ENCODE measurements around the gene GAGE10.
A peak's percentile ranks its signal among the peaks of the same experiment; 100 is the strongest.
"Not testable (repeated sequence)": the region's sequence is repeated elsewhere in the genome, so short reads cannot be mapped to it uniquely, and the experiment has no call there.

Gene GAGE10

DNA sequence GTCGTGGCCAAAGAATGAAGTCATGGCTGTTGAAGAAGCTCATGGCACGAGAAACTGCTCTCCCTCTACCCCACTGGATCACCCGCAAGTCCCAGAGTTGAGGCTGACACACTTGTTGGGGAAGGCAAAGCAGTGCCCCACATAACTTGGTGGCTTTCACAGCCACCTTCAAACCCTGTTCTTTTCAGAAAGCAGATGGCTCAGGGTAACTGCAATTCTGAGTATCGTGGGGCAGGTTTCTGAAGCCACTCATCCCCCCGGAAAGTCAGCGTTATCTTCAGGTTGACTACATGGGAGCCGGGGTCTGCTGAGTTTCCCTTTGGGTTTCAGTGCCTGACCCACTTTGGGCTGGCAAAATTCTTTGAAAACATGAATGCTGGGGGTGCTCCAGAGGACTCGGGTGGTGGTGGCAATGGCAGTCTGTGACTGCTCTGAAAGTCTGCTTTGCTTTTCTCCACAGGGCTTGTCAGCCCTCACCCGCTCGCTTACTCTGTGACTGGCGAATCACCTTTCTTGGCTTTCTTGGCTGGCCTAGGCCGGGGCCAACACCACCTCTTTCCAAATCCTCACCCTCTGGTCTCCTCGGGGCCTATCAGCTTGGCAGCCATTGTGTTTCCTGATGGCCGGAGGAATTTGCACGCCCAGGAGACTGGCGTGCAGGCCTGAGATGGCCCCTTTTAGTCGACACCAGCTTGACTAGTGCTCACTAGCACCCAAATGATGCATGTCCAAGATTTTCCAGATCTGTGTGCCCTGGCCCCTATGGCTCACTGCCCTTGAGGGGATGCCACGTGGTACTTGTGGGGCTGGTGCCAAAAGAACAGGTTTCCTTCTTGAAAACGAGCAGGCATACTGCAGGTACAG, 26.5 kb upstream of the GAGE10 start:
- no peak for DNase-seq (ENCODE audit: low spot score)

DNA sequence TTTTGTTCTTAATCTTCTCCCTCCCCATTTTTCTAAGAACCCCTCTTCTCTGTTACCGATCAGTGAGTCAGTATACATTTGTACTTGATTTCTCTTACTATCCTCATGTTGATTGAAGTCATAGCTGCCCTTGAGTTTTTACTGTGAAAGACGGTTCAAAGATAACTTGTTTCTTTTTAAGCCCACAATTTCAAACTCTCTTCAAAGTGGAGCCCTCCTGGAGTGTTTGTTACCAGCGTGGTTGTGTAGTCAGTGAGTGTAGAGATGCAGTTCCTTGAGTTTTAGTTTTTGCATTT, 26.0 kb upstream of the GAGE10 start:
- no peak for DNase-seq (ENCODE audit: low spot score)

DNA sequence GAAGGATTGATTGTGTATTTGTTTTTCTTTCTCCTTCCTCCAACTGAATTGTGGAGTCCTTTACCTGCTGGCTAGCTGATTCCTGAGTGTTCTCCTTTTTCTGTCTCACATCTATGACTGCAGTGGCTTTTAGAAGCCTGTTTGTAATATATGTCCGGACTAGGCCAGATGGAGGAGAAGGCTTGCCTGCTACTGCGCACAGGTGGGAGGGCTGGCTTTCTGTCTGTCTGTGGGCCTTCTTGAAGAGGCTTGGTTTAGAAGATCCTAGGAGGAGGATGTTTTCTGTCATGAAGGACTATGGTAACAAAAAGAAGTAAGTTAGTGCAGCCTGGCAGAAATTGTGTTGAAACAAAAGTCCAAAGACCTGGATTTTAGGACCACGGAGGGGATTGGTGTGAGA, 25.4 kb upstream of the GAGE10 start:
- no peak for DNase-seq (ENCODE audit: low spot score)

DNA sequence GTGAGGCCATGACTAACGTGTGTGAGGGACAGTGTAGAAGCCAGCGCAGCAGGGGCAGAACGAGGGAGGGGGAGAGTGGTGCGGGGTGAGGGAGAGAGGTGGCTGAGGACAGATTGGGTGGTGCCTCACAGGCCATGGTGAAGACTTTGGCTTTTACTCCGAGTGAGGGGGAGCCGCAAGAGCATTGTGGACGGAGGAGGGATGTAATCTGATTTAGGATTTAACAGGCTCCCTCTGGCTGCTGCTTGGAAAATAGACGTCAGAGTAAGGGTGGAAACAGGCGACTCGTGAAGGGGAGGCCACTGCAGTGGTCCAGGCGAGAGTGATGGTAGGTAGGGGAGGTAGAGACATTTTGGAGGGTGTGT, 20.8 kb upstream of the GAGE10 start:
- no peak for DNase-seq (ENCODE audit: low spot score)

DNA sequence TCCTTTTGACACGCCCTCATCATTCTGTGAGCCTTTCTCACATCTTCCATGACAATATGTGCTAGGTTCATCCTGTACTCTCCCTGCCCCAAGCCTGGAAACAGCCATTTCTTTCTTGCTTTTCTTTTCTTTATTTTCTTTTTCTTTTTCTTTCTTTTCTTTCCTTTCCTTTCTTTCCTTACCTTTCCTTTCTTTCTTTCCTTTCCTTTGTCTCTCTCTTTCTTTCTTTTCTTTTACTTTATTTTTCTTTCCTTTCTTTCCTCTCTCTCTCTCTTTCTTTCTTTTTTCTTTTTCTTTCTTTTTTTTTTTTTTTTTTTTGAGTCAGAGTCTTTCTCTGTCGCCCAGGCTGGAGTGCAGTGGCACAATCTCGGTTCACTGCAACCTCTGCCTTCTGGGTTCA, 19.2 kb upstream of the GAGE10 start:
- no peak for DNase-seq (ENCODE audit: low spot score)

DNA sequence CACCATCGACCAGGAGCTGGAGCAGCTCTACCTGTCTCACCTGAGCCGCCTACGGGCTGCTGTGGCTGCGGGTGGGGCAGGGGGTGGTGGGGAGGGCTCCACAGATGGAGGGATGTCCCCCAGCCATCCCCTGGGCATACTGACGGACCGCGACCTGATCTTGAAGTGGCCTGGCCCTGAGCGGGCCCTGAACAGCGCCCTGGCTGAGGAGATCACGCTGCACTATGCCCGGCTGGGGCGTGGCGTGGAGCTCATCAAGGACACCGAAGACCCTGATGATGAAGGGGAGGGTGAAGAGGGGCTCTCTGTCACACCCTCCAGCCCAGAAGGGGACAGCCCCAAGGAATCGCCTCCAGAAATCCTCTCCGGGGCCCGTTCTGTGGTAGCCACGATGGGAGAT, 17.3 kb upstream of the GAGE10 start:
- no peak for DNase-seq (ENCODE audit: low spot score)

DNA sequence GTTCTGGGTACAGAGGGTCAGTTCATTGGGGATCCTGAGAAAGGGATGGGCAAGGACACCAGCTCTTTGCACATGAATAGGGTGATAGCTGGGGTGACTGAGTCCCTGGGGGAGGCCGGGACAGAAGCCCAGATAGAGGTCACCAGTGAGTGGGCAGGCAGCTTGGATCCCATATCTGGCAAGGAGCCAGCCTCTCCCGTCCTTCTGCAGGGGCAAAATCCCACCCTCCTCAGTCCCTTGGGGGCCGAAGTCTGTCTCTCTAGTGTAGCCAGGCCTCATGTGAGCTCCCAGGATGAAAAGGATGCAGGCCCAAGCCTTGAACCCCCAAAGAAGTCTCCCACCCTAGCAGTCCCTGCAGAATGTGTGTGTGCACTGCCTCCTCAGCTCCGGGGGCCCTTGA, 16.9 kb upstream of the GAGE10 start:
- DNase-seq (ENCODE audit: low spot score), result no peak

DNA sequence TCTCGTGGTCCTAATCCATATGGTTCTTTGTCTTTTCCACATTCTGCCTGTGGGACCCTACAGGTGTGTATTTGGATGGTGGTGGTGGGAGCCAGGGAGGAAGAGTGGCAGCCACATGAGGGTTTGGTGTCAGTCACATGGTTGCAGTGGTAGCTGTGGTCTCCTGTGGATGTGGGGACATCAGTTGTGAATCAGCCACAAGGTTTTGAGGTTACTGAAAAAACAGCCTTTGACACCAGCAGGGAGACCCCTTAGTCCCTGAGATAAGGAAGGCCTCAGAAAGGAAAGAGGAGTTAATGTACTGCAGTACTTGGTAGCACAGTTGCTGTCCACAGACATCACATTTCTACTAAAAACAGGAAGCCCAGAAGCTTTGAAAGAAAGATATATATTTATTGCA, 15.8 kb upstream of the GAGE10 start:
- DNase-seq (ENCODE audit: low spot score), result no peak

DNA sequence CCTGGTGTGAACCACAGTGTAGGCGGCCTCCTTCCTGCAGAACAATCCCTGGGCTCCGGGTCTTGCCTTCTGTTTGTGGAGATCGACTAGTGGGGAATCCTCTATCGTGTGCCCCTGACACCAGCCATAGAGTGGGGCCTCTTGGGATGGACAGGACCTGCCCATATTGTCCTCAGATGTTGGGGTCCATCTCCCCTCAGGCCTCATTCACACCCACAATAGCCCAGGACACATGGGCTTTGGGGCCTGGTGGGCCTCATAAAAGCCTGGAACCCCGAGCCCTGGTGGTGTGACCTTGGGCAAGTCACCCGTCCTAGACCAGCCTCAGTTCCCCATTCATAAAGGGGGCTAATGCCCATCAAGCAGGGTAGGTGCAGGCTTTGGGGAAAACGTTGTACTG, 13.2 kb upstream of the GAGE10 start:
- no peak for DNase-seq (ENCODE audit: low spot score)

DNA sequence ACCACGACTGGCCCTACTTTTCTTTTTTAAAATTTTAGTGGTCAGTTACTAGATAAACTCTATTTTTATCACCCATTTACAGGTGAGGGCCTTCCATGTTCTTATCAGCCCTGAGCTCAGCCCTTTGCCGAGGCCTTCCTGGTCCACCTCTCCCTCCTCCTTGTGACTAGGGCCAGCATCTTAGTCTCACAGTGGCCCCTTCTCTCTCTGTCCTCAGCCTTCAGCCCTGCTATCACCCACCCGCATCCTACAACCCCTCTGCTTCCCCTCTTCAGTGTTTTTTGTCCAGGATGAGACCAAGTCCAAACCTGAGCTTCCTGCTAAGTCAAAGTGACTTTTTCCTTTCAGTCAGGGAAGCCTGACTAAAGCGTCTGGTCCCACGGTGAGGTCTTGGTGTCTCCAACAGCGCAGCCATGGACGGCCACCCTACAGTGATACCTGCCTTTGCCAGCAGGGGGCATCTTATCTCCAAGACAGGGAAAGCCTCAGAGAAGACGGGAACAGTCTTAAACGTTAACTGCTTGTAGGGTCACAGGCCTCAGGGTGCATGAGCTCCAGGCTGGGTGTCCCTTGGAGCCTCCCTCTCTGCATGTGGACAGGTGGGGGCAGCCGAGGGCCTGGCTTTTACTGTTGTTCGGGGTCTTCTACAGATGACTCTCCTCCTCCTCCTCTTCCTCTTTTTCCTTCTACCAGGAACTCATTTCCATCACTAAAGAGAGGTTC, 11.7 kb upstream of the GAGE10 start:
- DNase-seq (ENCODE audit: low spot score), result peak; percentile 43

DNA sequence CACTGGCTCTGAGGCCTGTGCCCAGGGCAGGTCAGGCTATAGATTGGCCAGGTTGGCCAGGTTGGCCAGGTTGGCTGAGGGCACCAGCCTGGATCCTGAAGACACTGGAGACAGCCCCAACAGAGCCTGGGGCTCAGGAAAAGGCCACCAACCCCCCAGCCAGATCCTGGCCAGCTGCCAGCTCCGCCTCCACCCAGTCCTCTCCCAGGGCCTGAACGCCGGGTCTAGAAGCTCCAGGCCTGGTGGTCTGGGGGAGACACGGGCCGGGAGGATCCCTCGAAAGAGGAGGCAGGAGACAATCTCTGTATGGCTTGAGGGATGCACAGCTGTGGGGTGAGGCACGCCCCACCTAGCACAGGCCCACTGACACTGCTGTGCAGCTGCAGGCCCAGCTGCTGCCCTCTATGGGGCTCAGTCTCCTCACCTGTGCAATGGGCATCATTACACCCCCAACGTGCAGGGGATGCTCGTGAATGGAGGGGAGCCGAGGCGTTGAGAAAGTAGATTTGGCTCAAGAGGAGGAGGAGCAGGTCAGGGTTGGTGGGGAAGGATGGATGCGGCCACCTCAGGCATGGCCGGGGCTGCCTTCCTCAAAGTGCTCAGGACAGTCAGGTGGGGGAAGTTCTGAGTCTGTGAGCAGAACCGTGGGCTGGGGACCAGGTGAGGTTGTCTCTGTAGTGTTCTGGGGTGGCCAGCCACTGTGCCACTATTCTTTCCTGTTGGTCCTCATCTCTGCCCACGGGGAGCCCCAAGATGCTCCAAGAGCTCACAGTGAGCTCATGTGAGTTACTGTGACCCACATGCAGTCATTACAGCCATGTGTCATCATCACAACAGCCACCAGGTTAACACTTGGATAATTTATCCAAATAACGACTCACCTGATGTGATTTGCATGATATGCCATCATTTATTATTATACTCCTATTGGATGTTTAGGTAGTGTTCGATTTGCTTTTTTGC, 10.8 kb upstream of the GAGE10 start:
- DNase-seq (ENCODE audit: low spot score), result no peak

DNA sequence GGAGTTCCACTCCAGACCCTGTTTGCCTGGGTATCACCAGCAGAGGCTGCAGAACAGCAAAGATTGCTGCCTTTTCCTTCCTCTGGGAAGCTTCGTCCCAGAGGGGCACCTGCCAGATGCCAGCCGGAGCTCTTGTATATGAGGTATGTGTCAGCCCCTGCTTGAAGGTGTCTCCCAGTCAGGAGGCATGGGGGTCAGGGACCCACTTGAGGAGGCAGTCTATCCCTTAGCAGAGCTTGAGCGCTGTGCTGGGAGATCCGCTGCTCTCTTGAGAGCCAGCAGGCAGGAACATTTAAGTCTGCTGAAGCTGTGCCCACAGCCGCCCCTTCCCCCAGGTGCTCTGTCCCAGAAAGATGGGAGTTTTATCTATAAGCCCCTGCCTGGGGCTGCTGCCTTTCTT, 4.2 kb upstream of the GAGE10 start:
- DNase-seq (ENCODE audit: low spot score), result not testable (repeated sequence)

DNA sequence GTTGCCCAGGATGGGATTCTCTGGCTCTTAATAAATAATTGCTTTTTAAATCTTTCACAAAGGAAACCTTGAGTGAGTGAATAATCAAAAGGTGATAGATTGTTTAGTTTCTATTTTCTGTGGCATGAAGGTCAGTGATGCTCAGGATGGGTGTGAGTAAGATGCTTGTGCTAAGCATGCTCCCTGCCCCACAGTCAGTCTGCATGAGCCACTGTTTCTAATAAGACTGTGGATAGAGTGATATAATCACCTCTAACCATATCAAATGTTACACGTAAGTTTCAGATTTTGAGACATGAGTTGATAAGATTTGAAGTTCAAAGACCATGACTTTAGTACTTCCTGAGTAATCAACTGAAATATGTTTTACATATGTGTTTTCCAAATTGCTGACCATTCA, 2.7 kb upstream of the GAGE10 start:
- no peak for DNase-seq (ENCODE audit: low spot score)

DNA sequence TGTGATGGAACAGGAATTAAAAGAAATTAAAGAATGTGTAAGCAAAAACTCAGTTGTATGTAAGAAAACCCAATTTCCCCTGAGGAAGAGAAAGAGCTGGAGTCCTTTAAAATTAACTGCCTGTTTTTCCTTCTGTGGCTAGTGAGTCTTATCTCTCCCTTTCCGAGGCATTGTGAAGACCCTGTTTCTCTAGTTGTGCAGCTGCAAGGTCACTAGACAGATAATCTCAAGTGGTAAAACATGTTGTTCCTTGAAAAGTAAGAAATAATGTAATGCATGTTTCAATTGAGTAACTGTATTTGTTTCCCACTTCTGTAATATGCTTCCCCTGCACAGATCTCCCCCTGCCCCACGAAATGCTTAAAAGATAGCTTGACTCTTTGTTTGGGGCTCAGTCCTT, 4.3 kb downstream of the GAGE10 start:
- DNase-seq (ENCODE audit: low spot score), result not testable (repeated sequence)

DNA sequence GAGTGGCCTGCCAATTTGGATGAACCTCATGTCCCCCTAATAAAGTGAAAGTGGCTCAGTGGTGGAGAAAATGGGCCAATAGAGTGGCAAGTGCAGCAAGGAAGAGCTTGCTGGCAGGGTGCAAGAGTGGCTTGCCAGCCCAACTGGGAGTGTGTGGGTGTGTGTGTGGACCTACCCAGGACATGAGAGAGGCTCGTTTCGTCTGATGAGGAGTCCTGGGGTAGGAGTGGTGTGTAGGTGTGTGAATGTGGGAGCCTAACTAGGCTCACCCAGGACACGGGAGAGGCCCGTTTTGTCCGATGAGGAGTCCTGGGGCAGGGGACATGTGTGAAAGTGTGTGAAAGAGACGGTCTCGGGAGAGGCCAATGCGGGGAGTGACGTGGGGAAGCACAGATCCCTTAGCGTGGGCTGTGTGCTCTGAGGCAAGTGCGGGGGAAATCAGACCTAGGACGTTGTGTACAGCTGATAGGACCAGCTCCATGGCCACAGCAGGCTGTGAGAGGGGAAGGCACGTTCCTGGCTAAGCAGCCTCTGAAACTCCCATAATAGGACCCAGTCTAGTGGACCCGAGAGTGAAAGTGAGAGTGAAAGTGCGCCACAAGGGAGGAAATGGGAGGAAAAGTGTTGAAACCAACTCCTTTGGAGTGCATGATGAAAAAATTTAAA, 5.3 kb downstream of the GAGE10 start:
- peak; percentile 7 for DNase-seq (ENCODE audit: low spot score)

DNA sequence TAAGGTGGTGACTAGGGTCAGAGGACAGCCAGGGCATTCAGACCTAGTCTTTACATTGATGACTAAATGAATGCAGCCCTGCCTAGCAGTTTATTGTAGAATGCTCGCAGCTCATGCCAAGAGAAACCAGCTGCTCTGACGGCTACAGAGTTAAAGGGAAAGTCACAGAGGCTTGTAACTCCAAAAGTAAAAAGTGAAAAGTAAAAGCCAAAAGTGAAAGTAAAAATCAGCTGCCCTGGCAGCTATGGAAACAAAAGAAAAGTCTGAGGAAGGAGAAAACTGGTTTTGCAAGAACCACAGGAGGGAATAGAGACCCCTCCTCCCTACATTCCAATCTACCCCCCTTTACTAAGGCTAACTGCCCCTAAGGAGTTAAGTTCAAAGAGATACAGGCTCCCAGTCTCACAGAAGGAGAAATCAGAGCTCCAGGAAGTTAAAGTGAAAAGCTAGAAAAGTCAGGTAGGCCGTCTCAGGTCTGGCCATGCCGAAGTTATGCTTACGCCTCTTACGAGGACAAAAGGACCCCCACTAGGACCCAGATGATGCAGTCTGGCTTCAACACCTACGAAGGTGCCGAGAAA, 6.0 kb downstream of the GAGE10 start:
- no peak for DNase-seq (ENCODE audit: low spot score)

DNA sequence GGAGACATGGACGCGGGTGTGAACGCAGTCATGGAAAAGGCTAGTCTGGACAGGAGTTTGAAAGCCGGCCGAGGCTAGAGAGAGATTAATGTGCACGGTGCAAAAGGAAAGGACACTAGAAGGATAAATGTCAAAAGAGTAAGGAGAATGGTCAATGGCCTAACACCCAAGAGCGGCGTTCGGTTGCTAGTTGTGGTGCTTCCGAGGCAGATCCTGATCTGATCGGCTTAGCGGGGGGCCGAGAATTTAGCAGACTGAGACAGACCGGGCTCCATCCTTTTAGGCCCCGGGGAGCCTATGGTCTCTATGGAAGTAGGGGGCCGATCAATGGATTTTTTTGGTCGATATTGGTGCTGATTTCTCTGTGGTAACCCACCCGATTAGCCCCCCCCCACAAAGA, 6.9 kb downstream of the GAGE10 start:
- no peak for DNase-seq (ENCODE audit: low spot score)

DNA sequence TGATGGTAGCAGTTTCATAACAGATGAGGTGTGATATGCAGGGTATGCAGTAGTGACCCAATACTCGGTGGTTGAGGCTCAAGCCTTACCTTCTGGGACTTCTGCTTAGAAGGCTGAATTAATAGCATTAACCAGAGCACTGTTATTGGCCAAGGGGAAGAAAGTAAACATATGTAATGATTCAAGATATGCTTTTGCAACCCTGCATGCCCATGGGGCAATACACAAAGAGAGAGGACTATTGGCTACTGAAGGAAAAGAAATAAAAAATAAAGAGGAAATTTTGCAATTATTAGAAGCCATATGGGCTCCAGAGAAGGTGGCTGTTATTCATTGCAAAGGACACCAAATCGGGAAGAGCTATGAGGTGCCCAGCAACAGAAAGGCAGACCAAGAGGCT, 8.7 kb downstream of the GAGE10 start:
- no peak for DNase-seq (ENCODE audit: low spot score)

DNA sequence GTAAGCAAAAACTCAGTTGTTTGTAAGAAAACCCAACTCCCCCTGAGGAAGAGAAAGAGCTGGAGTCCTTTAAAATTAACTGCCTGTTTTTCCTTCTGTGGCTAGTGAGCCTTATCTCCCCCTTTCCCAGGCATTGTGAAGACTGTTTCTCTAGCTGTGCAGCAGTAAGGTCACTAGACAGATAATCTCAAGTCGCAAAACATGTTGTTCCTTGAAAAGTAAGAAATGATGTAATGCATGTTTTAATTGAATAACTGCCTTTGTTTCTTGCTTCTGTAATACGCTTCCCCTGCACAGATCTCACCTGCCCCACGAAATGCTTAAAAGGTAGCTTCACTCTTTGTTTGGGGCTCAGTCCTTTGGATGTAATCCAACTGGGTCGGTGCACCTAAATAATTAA, 12.6 kb downstream of the GAGE10 start:
- no peak for DNase-seq (ENCODE audit: low spot score)

DNA sequence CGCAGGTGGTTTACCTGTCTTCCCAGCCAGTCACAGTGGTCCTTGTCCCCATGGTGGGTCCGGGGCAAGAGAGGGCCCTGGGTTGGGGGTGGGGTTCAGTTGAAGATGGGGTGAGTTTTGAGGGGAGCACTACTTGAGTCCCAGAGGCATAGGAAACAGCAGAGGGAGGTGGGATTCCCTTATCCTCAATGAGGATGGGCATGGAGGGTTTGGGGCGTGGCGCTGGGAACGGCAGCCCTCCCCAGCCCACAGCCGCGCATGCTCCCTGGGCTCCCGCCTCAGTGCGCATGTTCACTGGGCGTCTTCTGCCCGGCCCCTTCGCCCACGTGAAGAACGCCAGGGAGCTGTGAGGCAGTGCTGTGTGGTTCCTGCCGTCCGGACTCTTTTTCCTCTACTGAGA, 18.3 kb downstream of the GAGE10 start, which contains the start of gene GAGE12J:
Gene GAGE12J (plus strand): TSS at position 301 of the 400 bp plus-strand sequence. CDS start 1,157 bp downstream, outside the sequence.
- DNase-seq (ENCODE audit: low spot score), result not testable (repeated sequence)

DNA sequence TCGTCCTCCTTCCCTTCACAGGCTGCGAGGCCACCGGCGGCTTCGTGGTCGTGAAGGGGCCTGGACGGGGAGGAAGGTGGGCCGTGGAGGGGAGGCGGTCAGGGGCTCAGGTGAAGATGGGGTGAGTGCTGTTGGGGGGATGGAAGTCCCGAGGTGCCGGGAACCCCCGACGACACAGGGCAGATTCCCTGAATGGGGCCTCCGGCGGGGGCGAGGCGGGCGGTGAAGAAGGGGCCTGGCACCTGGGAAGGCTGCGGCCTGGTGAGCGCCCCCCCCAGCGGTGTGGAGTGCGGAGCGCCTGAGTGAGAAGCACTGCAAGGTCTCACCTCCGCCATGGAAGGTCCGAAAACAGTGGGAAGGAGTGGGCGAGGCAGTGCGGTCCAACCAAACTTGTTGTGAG, 18.8 kb downstream of the GAGE10 start:
- DNase-seq (ENCODE audit: low spot score), result not testable (repeated sequence)

DNA sequence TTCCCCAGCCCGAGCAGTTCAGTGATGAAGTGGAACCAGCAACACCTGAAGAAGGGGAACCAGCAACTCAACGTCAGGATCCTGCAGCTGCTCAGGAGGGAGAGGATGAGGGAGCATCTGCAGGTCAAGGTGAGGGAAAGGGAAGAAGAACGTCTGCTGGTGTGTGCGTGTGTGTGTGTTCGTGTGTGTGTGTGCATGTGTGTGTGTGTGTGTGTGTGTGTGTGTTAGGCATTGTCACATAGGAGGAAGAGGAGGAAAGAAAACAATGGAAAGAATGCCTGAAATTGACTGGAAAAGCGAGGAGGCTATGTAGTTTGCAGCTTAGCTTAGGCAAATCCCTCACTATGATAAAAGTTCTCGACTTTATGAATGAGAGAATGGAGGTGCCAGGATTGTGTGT, 20.3 kb downstream of the GAGE10 start:
- DNase-seq (ENCODE audit: low spot score), result not testable (repeated sequence)
